ENCODE data around the gene COL4A4. TPM values are rescaled to one million over a fixed set of nuclear protein-coding genes. Genes with fewer than 3 reads are reported as not detected.

The COL4A4 gene
- total and polyA plus RNA-seq, 2 donors (not counting 1 experiment from before 2014, with no cell fraction given), result 6.2 to 30.2 TPM

GRCh38 chr2:227103583-227103982, 60.4 kb downstream of the COL4A4 start:
- no peak overlapping the region for H3K4me3 ChIP-seq (ENCODE audit: control extremely low read depth in 1 of 5, extremely low read depth in 1 of 5, insufficient read depth in 1 of 5, low read depth in 2 of 5, low read length in 4 of 5)
- H3K79me2 ChIP-seq (ENCODE audit: control insufficient read depth, insufficient read depth, low read length), result no peaks in the 10 kb centered on the region
- CTCF ChIA-PET, result no interaction called here
- Mint-ChIP-seq H3K9me3 (ENCODE audit: insufficient read depth) (no peaks in the 10 kb centered on the region), H3K4me1 (no peaks in the 10 kb centered on the region), H3K27ac (no peak overlapping the region), H3K27me3 (no peaks in the 10 kb centered on the region), H3K4me3 (no peak overlapping the region)
- no peaks in the 10 kb centered on the region for H4K20me1 ChIP-seq (ENCODE audit: control insufficient read depth, insufficient read depth, low read length, poor library complexity, severe bottlenecking)
- POLR2A ChIA-PET, result no interaction called here
- no peaks in the 10 kb centered on the region for H3K27me3 ChIP-seq (replicated peaks in 1 of 4; ENCODE audit: control extremely low read depth in 1 of 4, control insufficient read depth in 3 of 4, insufficient read depth in 4 of 4, low read length in 3 of 4)
- H3K9ac ChIP-seq (ENCODE audit: low read length), result no peak overlapping the region
- TF ChIP-seq EZH2 (IDR thresholded peaks at IDR 0.05; ENCODE audit: borderline replicate concordance, insufficient read depth, low read depth, low read length, poor library complexity, severe bottlenecking), result no peak
- TF ChIP-seq, protein P1, sequence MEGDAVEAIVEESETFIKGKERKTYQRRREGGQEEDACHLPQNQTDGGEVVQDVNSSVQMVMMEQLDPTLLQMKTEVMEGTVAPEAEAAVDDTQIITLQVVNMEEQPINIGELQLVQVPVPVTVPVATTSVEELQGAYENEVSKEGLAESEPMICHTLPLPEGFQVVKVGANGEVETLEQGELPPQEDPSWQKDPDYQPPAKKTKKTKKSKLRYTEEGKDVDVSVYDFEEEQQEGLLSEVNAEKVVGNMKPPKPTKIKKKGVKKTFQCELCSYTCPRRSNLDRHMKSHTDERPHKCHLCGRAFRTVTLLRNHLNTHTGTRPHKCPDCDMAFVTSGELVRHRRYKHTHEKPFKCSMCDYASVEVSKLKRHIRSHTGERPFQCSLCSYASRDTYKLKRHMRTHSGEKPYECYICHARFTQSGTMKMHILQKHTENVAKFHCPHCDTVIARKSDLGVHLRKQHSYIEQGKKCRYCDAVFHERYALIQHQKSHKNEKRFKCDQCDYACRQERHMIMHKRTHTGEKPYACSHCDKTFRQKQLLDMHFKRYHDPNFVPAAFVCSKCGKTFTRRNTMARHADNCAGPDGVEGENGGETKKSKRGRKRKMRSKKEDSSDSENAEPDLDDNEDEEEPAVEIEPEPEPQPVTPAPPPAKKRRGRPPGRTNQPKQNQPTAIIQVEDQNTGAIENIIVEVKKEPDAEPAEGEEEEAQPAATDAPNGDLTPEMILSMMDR (IDR thresholded peaks at IDR 0.05), result no peak
- H3K36me3 ChIP-seq (replicated peaks in 1 of 2; ENCODE audit: control extremely low read depth in 1 of 2, control insufficient read depth in 1 of 2, extremely low read depth in 1 of 2, insufficient read depth in 2 of 2, low read length in 1 of 2), result peaks cover 0 to 3% of the 10 kb centered on the region in 2 experiments
- ATAC-seq (ENCODE audit: low read depth) (no peak), DNase-seq (no peak)
- intact Hi-C loops (cut with micrococcal nuclease), result no loop called here
- no peaks in the 10 kb centered on the region for H3K9me3 ChIP-seq (ENCODE audit: control extremely low read depth in 1 of 3, control insufficient read depth in 2 of 3, insufficient read depth in 1 of 3, low read length in 2 of 3)
- H3K27ac ChIP-seq (ENCODE audit: low read length in 2 of 2), result no peak overlapping the region
- H2AFZ ChIP-seq (ENCODE audit: insufficient read depth, low read depth, low read length, poor library complexity, severe bottlenecking), result no peak overlapping the region
- H3K4me2 ChIP-seq (replicated peaks; ENCODE audit: low read depth, low read length, poor library complexity, severe bottlenecking), result no peak overlapping the region
- H3K4me1 ChIP-seq (ENCODE audit: control insufficient read depth in 2 of 2, insufficient read depth in 2 of 2, low read length in 2 of 2), result no peaks in the 10 kb centered on the region
- WGBS (ENCODE audit: insufficient coverage), result 85% methylated on average over 3 of the region's 5 CpGs

- ATAC-seq (ENCODE audit: low read depth), result no peak
- intact Hi-C loops (cut with micrococcal nuclease), result no loop called here
These were observed 64.7 kb downstream of the COL4A4 start for GRCh38 chr2:227099340-227099739.

More at GRCh38 chr2:227099340-227099739, 64.7 kb downstream of the COL4A4 start:
- Mint-ChIP-seq H3K4me3 (no peak overlapping the region), H3K27ac (no peak overlapping the region), H3K4me1 (no peaks in the 10 kb centered on the region), H3K9me3 (ENCODE audit: insufficient read depth) (no peaks in the 10 kb centered on the region), H3K27me3 (no peaks in the 10 kb centered on the region)
- POLR2A ChIA-PET, result no interaction called here
- no peak overlapping the region for H2AFZ ChIP-seq (ENCODE audit: insufficient read depth, low read depth, low read length, poor library complexity, severe bottlenecking)
- H3K27me3 ChIP-seq (replicated peaks in 1 of 4; ENCODE audit: control extremely low read depth in 1 of 4, control insufficient read depth in 3 of 4, insufficient read depth in 4 of 4, low read length in 3 of 4), result no peaks in the 10 kb centered on the region
- CTCF ChIA-PET, result no interaction called here
- no peaks in the 10 kb centered on the region for H3K36me3 ChIP-seq (replicated peaks in 1 of 2; ENCODE audit: control extremely low read depth in 1 of 2, control insufficient read depth in 1 of 2, extremely low read depth in 1 of 2, insufficient read depth in 2 of 2, low read length in 1 of 2)
- H3K9ac ChIP-seq (ENCODE audit: low read length), result no peak overlapping the region
- 83% methylated on average over 1 of the region's 4 CpGs for WGBS (ENCODE audit: insufficient coverage)
- H3K4me2 ChIP-seq (replicated peaks; ENCODE audit: low read depth, low read length, poor library complexity, severe bottlenecking), result no peak overlapping the region
- H4K20me1 ChIP-seq (ENCODE audit: control insufficient read depth, insufficient read depth, low read length, poor library complexity, severe bottlenecking), result no peaks in the 10 kb centered on the region
- H3K4me1 ChIP-seq (ENCODE audit: control insufficient read depth in 2 of 2, insufficient read depth in 2 of 2, low read length in 2 of 2), result no peaks in the 10 kb centered on the region
- no peak overlapping the region for H3K4me3 ChIP-seq (ENCODE audit: control extremely low read depth in 1 of 5, extremely low read depth in 1 of 5, insufficient read depth in 1 of 5, low read depth in 2 of 5, low read length in 4 of 5)
- TF ChIP-seq, protein P1 (IDR thresholded peaks at IDR 0.05), result no peak
- H3K79me2 ChIP-seq (ENCODE audit: control insufficient read depth, insufficient read depth, low read length), result no peaks in the 10 kb centered on the region
- DNase-seq, result no peak
- no peaks in the 10 kb centered on the region for H3K9me3 ChIP-seq (ENCODE audit: control extremely low read depth in 1 of 3, control insufficient read depth in 2 of 3, insufficient read depth in 1 of 3, low read length in 2 of 3)
- H3K27ac ChIP-seq (ENCODE audit: low read length in 2 of 2), result no peak overlapping the region

Data from B cell (primary cell).